Measurements from ENCODE around the gene IQSEC1.

IQSEC1 gene

DNA sequence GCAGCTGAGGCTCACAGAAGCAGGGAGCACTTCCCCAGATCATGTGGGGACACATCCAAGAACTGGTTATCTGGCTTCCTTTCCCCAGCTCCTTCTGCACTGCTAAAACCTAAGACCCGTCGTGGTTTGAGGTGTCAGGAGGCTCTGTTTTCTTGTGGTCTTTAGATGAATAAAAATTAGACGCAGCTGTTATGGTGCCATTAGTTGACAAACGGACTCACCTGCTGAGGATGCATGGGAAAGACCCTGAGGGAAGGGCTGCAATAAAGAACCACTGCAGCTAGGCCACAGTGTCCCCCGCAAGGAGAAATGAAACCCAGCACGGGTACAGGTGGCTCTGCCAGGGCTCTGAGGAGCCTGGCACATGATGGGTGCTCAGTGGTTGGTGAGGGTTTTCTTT is 99.4 kb downstream of the IQSEC1 start:
- TF ChIP-seq, protein P1, sequence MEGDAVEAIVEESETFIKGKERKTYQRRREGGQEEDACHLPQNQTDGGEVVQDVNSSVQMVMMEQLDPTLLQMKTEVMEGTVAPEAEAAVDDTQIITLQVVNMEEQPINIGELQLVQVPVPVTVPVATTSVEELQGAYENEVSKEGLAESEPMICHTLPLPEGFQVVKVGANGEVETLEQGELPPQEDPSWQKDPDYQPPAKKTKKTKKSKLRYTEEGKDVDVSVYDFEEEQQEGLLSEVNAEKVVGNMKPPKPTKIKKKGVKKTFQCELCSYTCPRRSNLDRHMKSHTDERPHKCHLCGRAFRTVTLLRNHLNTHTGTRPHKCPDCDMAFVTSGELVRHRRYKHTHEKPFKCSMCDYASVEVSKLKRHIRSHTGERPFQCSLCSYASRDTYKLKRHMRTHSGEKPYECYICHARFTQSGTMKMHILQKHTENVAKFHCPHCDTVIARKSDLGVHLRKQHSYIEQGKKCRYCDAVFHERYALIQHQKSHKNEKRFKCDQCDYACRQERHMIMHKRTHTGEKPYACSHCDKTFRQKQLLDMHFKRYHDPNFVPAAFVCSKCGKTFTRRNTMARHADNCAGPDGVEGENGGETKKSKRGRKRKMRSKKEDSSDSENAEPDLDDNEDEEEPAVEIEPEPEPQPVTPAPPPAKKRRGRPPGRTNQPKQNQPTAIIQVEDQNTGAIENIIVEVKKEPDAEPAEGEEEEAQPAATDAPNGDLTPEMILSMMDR (IDR thresholded peaks at IDR 0.05; ENCODE audit: extremely low read depth, insufficient read depth, missing control alignments), result no peak
- in situ Hi-C loops (cut with MboI; ENCODE audit: low pct_unique_long_range_greater_than_20kb, low sequenced_read_pairs, unreplicated experiment), result no loop called here
- DNase-seq (ENCODE audit: low spot score), result no peak

- DNase-seq (ENCODE audit: low spot score), result no peak
- TF ChIP-seq, protein P1 (IDR thresholded peaks at IDR 0.05; ENCODE audit: extremely low read depth, insufficient read depth, missing control alignments), result no peak
- in situ Hi-C loops (cut with MboI; ENCODE audit: low pct_unique_long_range_greater_than_20kb, low sequenced_read_pairs, unreplicated experiment), result no loop called here
Observed at GRCh38 chr3:12972781-12973702, 100.2 kb downstream of the IQSEC1 start.

DNA sequence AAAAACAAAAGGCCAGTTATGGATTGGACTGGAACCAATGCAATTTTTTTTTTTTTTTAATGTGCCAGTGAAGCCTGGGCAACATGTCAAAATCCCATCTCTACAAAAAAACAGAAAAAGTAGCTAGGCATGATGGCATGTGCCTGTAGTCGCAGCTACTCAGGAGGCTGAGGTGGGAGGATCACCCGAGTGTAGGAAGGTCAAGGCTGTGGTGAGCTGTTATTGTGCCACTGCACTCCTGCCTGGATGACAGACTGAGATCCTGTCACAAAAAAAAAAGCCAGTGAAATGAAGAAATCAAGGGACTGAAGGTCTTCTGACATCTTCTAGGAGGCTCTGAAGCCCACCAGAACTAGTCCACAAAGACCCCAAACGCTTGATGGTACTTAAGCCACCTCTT is 101.2 kb downstream of the IQSEC1 start:
- TF ChIP-seq, protein P1 (IDR thresholded peaks at IDR 0.05; ENCODE audit: extremely low read depth, insufficient read depth, missing control alignments), result no peak
- in situ Hi-C loops (cut with MboI; ENCODE audit: low pct_unique_long_range_greater_than_20kb, low sequenced_read_pairs, unreplicated experiment), result no loop called here
- no peak for DNase-seq (ENCODE audit: low spot score)

DNA sequence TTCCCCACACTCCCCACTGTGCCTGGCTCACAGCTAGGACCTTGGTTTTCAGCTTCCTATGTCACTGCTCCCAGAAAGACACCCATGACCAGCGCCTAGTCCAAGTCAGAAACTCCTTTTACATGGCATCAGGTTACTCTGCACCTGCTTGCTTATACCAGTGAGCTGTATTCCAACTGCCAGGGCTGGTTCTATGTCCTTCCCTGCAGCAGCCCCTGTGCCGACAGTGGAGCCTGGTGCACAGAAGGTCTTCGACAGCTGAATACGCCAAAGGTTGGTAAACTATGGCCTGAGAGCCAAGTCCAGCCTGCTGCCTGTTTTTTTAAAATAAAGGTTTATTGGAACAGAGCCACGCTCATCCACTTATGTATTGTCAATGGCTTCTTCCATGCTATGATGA is 102.5 kb downstream of the IQSEC1 start:
- DNase-seq (ENCODE audit: low spot score), result no peak
- TF ChIP-seq, protein P1 (IDR thresholded peaks at IDR 0.05; ENCODE audit: extremely low read depth, insufficient read depth, missing control alignments), result no peak
- in situ Hi-C loops (cut with MboI; ENCODE audit: low pct_unique_long_range_greater_than_20kb, low sequenced_read_pairs, unreplicated experiment), result no loop called here

- DNase-seq (ENCODE audit: low spot score), result no peak
- in situ Hi-C loops (cut with MboI; ENCODE audit: low pct_unique_long_range_greater_than_20kb, low sequenced_read_pairs, unreplicated experiment), result no loop called here
- TF ChIP-seq, protein P1 (IDR thresholded peaks at IDR 0.05; ENCODE audit: extremely low read depth, insufficient read depth, missing control alignments), result no peak
Observed at GRCh38 chr3:12969486-12969885, 103.7 kb downstream of the IQSEC1 start.

GRCh38 chr3:12968541-12968940 is 104.7 kb downstream of the IQSEC1 start:
- in situ Hi-C loops (cut with MboI; ENCODE audit: low pct_unique_long_range_greater_than_20kb, low sequenced_read_pairs, unreplicated experiment), result no loop called here
- no peak for DNase-seq (ENCODE audit: low spot score)
- TF ChIP-seq, protein P1 (IDR thresholded peaks at IDR 0.05; ENCODE audit: extremely low read depth, insufficient read depth, missing control alignments), result no peak
